Measurements from ENCODE around the gene LMNB1. TPM values are rescaled to one million over a fixed set of nuclear protein-coding genes. Genes with fewer than 3 reads are reported as not detected.

The LMNB1 gene
- total RNA-seq, 1 donor from 2014 or later = 11.8 TPM

DNA sequence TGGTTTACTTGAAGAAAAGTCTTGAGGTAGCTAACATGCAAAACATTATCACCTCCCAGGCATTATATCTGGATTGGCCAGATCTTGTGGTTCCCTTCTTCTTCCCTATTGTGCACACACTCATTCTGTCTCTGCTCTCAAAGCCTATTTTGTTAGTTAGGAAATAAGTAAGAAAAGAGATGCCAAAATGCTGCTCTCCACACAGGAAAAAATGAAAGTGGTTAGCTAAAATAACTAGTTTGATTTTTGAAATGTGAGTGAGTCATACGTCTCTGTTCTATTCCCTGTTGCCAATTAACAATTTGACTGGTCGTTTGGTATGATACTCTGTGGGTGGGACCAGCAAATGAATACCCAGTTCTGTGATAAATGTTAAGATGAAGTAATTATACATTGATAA is 28.1 kb downstream of the LMNB1 start:
- DNase-seq (no peak), ATAC-seq (no peak)
- Histone ChIP-seq H3K27ac (no peak overlapping the region), H3K4me3 (no peak overlapping the region), H3K4me1 (no peaks in the 10 kb centered on the region), H3K36me3 (no peaks in the 10 kb centered on the region), H3K27me3 (no peaks in the 10 kb centered on the region), H3K9me3 (no peaks in the 10 kb centered on the region)
- TF ChIP-seq, protein P1, sequence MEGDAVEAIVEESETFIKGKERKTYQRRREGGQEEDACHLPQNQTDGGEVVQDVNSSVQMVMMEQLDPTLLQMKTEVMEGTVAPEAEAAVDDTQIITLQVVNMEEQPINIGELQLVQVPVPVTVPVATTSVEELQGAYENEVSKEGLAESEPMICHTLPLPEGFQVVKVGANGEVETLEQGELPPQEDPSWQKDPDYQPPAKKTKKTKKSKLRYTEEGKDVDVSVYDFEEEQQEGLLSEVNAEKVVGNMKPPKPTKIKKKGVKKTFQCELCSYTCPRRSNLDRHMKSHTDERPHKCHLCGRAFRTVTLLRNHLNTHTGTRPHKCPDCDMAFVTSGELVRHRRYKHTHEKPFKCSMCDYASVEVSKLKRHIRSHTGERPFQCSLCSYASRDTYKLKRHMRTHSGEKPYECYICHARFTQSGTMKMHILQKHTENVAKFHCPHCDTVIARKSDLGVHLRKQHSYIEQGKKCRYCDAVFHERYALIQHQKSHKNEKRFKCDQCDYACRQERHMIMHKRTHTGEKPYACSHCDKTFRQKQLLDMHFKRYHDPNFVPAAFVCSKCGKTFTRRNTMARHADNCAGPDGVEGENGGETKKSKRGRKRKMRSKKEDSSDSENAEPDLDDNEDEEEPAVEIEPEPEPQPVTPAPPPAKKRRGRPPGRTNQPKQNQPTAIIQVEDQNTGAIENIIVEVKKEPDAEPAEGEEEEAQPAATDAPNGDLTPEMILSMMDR (IDR thresholded peaks at IDR 0.05) = no peak
- intact Hi-C loops (cut with DNase I) = loop anchor here (10.0 kb wide), 1 partner anchor 130 kb away; no protein-coding TSS in a partner anchor

DNA sequence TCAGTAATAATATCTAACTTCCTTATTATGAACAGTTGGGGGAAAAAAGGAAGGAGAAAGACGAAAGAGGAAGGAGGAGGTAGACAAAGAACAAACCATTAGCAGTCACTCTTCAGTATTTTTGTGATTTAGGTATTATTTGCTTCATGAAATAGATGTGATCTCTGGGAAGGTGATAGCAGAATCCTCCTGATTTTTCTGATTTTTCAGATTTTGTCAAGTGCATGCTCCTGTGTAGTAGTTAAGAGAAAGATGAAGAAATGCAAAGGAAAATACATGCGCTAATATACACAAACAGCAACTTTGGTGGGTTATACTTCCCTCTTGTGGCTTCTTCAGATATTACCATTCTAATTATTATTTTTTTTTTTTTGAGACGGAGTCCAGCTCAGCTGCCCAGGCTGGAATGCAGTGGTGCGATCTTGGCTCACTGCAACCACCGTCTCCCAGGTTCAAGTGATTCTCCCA is 31.6 kb downstream of the LMNB1 start:
- H3K4me3 ChIP-seq = no peak overlapping the region
- intact Hi-C loops (cut with DNase I) = loop anchor here (10.0 kb wide), 1 partner anchor 134 kb away; no protein-coding TSS in a partner anchor
- no peak for DNase-seq

DNA sequence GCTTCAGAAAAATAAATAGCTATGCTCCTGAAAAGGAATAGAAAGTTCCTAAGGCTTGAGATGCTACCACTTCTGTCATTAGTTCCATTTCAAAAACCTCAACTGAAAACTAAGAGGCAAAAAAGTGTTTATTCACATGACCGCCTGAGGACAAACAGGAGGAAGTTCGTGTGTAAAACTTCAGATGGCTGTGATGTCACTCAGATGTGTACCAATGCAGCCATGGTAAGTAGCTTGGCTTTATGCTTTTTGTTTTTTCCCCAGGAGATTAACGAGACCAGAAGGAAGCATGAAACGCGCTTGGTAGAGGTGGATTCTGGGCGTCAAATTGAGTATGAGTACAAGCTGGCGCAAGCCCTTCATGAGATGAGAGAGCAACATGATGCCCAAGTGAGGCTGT is 33.0 kb downstream of the LMNB1 start:
- Histone ChIP-seq H3K27me3 (no peaks in the 10 kb centered on the region), H3K4me3 (no peak overlapping the region), H3K4me1 (no peaks in the 10 kb centered on the region), H3K9me3 (no peaks in the 10 kb centered on the region), H3K27ac (no peak overlapping the region), H3K36me3 (no peaks in the 10 kb centered on the region)
- ATAC-seq (no peak), DNase-seq (no peak)
- TF ChIP-seq, protein P1 (IDR thresholded peaks at IDR 0.05) = no peak
- intact Hi-C loops (cut with DNase I) = loop anchor here (10.0 kb wide), 1 partner anchor 135 kb away; no protein-coding TSS in a partner anchor

More for the DNA sequence above, 31.6 kb downstream of the LMNB1 start:
- TF ChIP-seq, protein P1 (IDR thresholded peaks at IDR 0.05) = peak; percentile 58
- no peaks in the 10 kb centered on the region for H3K9me3 ChIP-seq
- no peaks in the 10 kb centered on the region for H3K4me1 ChIP-seq
- H3K27me3 ChIP-seq = no peaks in the 10 kb centered on the region
- H3K36me3 ChIP-seq = no peaks in the 10 kb centered on the region
- H3K27ac ChIP-seq = no peak overlapping the region
- peak; percentile 81 for ATAC-seq

DNA sequence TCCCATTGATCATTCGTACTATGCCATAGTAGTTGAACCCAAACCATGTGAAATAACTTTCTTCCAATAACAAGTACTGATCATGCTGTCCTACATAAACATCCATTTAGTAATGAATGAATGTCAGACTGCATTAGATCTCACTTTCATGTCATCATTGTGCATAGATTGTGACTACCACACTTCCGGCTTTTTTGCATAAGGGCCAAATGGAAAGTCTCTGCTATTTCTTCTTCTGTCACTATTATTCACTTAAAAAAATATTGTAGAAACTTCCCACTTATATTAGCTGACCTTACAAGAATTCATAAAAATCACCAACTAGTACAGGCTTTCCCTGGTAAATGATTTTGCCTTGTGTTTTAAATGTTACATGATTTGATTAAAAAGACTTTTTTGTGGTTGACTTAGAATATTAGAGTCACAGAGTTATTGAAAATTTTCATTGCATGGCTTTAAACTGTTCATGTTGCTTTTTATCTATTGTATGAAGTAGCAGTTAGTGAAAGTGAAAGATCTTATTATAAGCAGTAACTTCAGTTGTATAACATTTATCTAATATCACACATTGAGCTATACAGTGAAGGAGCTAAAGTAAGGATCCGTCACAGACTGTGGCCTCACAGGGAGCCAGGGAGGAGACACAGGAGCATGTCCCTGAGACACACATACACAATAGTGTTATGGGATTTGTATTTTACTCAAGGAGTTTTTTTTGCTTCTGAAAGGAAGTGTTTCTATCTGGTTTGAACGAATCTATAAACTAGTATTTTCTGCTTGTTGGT is 33.9 kb downstream of the LMNB1 start:
- Histone ChIP-seq H3K27ac (peak overlapping the region; percentile 55), H3K4me3 (no peak overlapping the region), H3K27me3 (no peaks in the 10 kb centered on the region), H3K9me3 (no peaks in the 10 kb centered on the region), H3K4me1 (no peaks in the 10 kb centered on the region), H3K36me3 (no peaks in the 10 kb centered on the region)
- TF ChIP-seq, protein P1 (IDR thresholded peaks at IDR 0.05) = no peak
- no peak for ATAC-seq
- no peak for DNase-seq
- intact Hi-C loops (cut with DNase I) = no loop called here

DNA sequence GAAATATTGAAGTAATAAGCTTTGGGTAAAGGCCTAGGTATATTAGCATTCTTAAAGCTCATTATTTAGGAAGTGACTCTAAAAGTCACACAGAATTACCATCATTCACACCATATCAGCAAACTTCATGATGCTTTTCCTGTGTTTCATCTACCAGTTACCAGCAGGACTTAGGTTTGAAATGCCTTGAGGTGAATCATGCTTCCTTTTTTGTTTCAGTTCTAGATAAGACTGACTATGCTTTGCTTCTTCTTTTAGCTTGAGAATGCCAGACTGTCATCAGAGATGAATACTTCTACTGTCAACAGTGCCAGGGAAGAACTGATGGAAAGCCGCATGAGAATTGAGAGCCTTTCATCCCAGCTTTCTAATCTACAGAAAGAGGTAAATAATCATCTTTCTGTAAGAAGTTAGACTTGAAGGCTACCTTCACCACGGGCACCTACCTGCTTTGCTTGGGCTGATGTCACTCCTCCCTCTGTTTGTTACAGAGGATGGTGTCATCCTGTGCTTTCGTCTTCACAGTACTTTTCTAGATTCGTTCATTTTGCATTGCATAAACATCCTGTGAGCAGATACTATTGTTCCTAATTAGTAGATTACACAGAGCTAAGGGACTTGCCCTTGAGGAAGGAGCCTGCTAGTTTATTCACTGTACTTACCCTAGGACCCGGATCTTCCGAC is 34.7 kb downstream of the LMNB1 start:
- Histone ChIP-seq H3K27me3 (no peaks in the 10 kb centered on the region), H3K9me3 (no peaks in the 10 kb centered on the region), H3K4me3 (no peak overlapping the region), H3K4me1 (no peaks in the 10 kb centered on the region), H3K36me3 (no peaks in the 10 kb centered on the region), H3K27ac (peak overlapping the region; percentile 55)
- intact Hi-C loops (cut with DNase I) = no loop called here
- no peak for DNase-seq
- TF ChIP-seq, protein P1 (IDR thresholded peaks at IDR 0.05) = no peak
- ATAC-seq = peak; percentile 51
